ENCODE results near the gene YIF1A.
A peak's percentile ranks its signal among the peaks of the same experiment; 100 is the strongest.

YIF1A gene

GRCh38 chr11:66266378-66267038 is 22.4 kb downstream of the YIF1A start:
- in situ Hi-C loops (cut with MboI; ENCODE audit: low pct_unique_long_range_greater_than_20kb, low sequenced_read_pairs, unreplicated experiment): no loop called here
- no peak for DNase-seq (ENCODE audit: low spot score)

GRCh38 chr11:66265531-66266377 is 23.2 kb downstream of the YIF1A start:
- in situ Hi-C loops (cut with MboI; ENCODE audit: low pct_unique_long_range_greater_than_20kb, low sequenced_read_pairs, unreplicated experiment): no loop called here
- DNase-seq (ENCODE audit: low spot score): no peak
- TF ChIP-seq, protein P1, sequence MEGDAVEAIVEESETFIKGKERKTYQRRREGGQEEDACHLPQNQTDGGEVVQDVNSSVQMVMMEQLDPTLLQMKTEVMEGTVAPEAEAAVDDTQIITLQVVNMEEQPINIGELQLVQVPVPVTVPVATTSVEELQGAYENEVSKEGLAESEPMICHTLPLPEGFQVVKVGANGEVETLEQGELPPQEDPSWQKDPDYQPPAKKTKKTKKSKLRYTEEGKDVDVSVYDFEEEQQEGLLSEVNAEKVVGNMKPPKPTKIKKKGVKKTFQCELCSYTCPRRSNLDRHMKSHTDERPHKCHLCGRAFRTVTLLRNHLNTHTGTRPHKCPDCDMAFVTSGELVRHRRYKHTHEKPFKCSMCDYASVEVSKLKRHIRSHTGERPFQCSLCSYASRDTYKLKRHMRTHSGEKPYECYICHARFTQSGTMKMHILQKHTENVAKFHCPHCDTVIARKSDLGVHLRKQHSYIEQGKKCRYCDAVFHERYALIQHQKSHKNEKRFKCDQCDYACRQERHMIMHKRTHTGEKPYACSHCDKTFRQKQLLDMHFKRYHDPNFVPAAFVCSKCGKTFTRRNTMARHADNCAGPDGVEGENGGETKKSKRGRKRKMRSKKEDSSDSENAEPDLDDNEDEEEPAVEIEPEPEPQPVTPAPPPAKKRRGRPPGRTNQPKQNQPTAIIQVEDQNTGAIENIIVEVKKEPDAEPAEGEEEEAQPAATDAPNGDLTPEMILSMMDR (IDR thresholded peaks at IDR 0.05; ENCODE audit: extremely low read depth, insufficient read depth, missing control alignments): no peak

More at GRCh38 chr11:66266378-66267038, 22.4 kb downstream of the YIF1A start:
- TF ChIP-seq, protein P1 (IDR thresholded peaks at IDR 0.05; ENCODE audit: extremely low read depth, insufficient read depth, missing control alignments): no peak

DNA sequence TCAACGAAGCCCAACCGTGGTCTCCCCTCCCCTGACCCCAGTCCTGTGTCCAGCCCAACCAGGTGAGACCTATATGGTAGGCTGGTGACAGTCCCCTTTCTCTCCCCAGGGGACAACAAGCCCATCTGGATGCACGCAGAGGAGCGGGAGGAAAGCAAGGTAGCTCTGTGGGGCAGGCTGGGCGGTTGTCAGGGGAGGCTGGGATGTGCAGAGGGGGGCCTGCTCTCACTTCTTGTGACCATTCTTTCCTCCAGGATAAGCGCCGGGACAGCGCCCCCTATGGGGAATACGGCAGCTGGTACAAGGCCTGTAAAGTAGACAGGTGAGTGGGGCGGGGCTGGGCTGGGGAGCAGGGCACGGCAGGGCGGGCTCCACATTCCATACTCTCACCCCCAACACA is 24.0 kb downstream of the YIF1A start:
- DNase-seq (ENCODE audit: low spot score): no peak
- in situ Hi-C loops (cut with MboI; ENCODE audit: low pct_unique_long_range_greater_than_20kb, low sequenced_read_pairs, unreplicated experiment): no loop called here
- TF ChIP-seq, protein P1 (IDR thresholded peaks at IDR 0.05; ENCODE audit: extremely low read depth, insufficient read depth, missing control alignments): peak; percentile 40

DNA sequence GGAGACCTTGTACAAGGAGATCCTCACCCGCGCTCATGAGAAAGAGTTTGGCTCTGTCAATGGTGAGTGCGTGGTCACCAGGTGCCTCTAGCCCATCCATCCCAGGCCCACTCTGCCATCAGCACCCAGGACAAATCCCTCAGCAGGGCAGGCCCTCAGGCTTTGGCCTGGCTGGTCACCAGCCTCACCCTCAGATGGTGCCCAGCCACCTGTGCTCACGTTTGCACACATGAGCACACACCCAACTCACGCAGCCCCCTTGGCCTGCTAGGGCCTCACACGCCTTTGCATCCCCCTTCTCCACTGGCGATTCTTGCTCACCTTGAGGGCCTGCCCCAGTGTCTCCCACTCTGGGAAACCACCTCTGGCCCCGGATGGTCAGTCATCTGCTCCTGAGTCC is 24.6 kb downstream of the YIF1A start:
- in situ Hi-C loops (cut with MboI; ENCODE audit: low pct_unique_long_range_greater_than_20kb, low sequenced_read_pairs, unreplicated experiment): no loop called here
- TF ChIP-seq, protein P1 (IDR thresholded peaks at IDR 0.05; ENCODE audit: extremely low read depth, insufficient read depth, missing control alignments): no peak
- no peak for DNase-seq (ENCODE audit: low spot score)

DNA sequence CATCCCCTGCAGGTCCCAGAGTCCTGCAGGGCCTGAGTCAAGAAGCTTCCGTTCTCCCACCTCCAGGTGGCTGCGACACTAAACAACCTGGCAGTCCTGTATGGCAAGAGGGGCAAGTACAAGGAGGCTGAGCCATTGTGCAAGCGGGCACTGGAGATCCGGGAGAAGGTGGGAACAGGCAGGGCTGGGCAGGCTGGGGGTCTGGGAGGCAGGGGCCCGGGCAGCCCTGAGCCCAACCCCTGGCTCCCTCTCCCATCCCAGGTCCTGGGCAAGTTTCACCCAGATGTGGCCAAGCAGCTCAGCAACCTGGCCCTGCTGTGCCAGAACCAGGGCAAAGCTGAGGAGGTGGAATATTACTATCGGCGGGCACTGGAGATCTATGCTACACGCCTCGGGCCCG is 25.2 kb downstream of the YIF1A start:
- TF ChIP-seq, protein P1 (IDR thresholded peaks at IDR 0.05; ENCODE audit: extremely low read depth, insufficient read depth, missing control alignments): no peak
- in situ Hi-C loops (cut with MboI; ENCODE audit: low pct_unique_long_range_greater_than_20kb, low sequenced_read_pairs, unreplicated experiment): no loop called here
- DNase-seq (ENCODE audit: low spot score): no peak

DNA sequence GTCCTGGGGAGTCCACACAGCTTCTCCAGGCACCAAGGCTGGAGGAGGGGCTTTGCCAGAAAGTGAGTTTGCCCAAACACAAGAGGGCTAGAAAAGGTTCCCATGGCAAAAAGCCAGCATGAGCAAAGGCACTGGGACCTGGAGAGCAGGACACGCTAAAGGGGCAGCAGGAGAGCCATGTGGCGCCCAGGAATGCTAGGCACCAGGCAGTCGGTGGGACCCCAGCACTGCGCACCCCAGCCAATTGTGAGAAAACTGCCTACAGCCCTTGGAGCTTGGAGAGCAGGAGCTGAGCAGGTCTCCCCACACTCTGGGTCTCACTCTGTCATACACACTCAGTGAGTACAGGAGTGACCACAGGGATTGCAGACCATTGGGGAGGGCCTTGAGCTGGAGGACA is 25.7 kb downstream of the YIF1A start:
- no peak for DNase-seq (ENCODE audit: low spot score)
- TF ChIP-seq, protein P1 (IDR thresholded peaks at IDR 0.05; ENCODE audit: extremely low read depth, insufficient read depth, missing control alignments): no peak
- in situ Hi-C loops (cut with MboI; ENCODE audit: low pct_unique_long_range_greater_than_20kb, low sequenced_read_pairs, unreplicated experiment): no loop called here

Measured in GM13977 (cell line).